IPS DF 6.9 (cell line): ENCODE measurements around the gene FHIT.
A peak's percentile ranks its signal among the peaks of the same experiment; 100 is the strongest.

Source experiments
- DNase-seq: peaks from one replicate; pipeline ENCODE4 v3.0.0-alpha.2; 2013; ENCODE audit warnings: low read depth, low spot score
- H3K27ac ChIP-seq: one replicate; pipeline ENCODE4 v1.5.1; 2013; ENCODE audit warnings: low read length, control low read depth
- H3K27me3 ChIP-seq: 2 replicates; pipeline ENCODE4 v1.6.1; 2013; ENCODE audit warnings: mild to moderate bottlenecking, low read length; ENCODE audit not compliant: control insufficient read depth, insufficient read depth
- H3K36me3 ChIP-seq: 2 replicates; pipeline ENCODE4 v1.6.1; 2013; ENCODE audit warnings: low read length; ENCODE audit not compliant: control insufficient read depth, insufficient read depth
- H3K4me1 ChIP-seq: 2 replicates; pipeline ENCODE4 v1.6.1; 2013; ENCODE audit warnings: low read length; ENCODE audit not compliant: control insufficient read depth, insufficient read depth
- H3K4me3 ChIP-seq: 2 replicates; pipeline ENCODE4 v1.5.1; 2013; ENCODE audit warnings: mild to moderate bottlenecking, low read length
- H3K9me3 ChIP-seq: 2 replicates; pipeline ENCODE4 v1.6.1; 2013; ENCODE audit warnings: low read length, inconsistent platforms; ENCODE audit not compliant: control insufficient read depth, insufficient read depth
- WGBS: extraction: QIAGEN DNeasy Blood & Tissue Kit; methylation state at CpG from one replicate; pipeline ENCODE4 v1.1.7; 2013; ENCODE audit warnings: mixed read lengths, missing lambda C conversion rate; ENCODE audit not compliant: insufficient read length, insufficient coverage; 5-methylcytosine and 5-hydroxymethylcytosine counted together

Gene FHIT

GRCh38 chr3:60887574-60887973, 363.7 kb downstream of the FHIT start:
- DNase-seq: no peak
- Histone ChIP-seq H3K27ac (no peak overlapping the region), H3K27me3 (no peaks in the 10 kb centered on the region), H3K36me3 (no peaks in the 10 kb centered on the region), H3K9me3 (no peaks in the 10 kb centered on the region; the same call in 1 of the 2 replicates), H3K4me3 (no peak overlapping the region), H3K4me1 (no peaks in the 10 kb centered on the region)
- WGBS: no CpG with 5 or more reads among the region's 4 CpGs

GRCh38 chr3:60886518-60886917, 364.7 kb downstream of the FHIT start:
- H3K36me3 ChIP-seq: no peaks in the 10 kb centered on the region
- no peak overlapping the region for H3K4me3 ChIP-seq
- no peak overlapping the region for H3K27ac ChIP-seq
- no peaks in the 10 kb centered on the region; the same call in 1 of the 2 replicates for H3K9me3 ChIP-seq
- WGBS: no CpG with 5 or more reads among the region's 1 CpG
- H3K4me1 ChIP-seq: no peaks in the 10 kb centered on the region
- no peaks in the 10 kb centered on the region for H3K27me3 ChIP-seq
- peak; percentile 7 for DNase-seq

- no peak for DNase-seq
- Histone ChIP-seq H3K4me1 (no peaks in the 10 kb centered on the region), H3K27ac (no peak overlapping the region), H3K27me3 (no peaks in the 10 kb centered on the region), H3K9me3 (no peaks in the 10 kb centered on the region; the same call in 1 of the 2 replicates), H3K36me3 (no peaks in the 10 kb centered on the region), H3K4me3 (no peak overlapping the region)
- no CpG with 5 or more reads among the region's 2 CpGs for WGBS
Measured at GRCh38 chr3:60884005-60884404, 367.2 kb downstream of the FHIT start.

GRCh38 chr3:60877188-60877587, 374.1 kb downstream of the FHIT start:
- no peak for DNase-seq
- H3K27me3 ChIP-seq: no peaks in the 10 kb centered on the region
- WGBS: no CpG with 5 or more reads among the region's 1 CpG
- no peaks in the 10 kb centered on the region for H3K9me3 ChIP-seq
- no peak overlapping the region for H3K27ac ChIP-seq
- H3K4me3 ChIP-seq: no peak overlapping the region
- H3K4me1 ChIP-seq: no peaks in the 10 kb centered on the region
- H3K36me3 ChIP-seq: no peaks in the 10 kb centered on the region

GRCh38 chr3:60870396-60870795, 380.9 kb downstream of the FHIT start:
- no peaks in the 10 kb centered on the region for H3K4me1 ChIP-seq
- no peak for DNase-seq
- no peaks in the 10 kb centered on the region for H3K36me3 ChIP-seq
- no peaks in the 10 kb centered on the region for H3K9me3 ChIP-seq
- H3K27ac ChIP-seq: no peak overlapping the region
- no peak overlapping the region for H3K4me3 ChIP-seq
- WGBS: no CpG with 5 or more reads among the region's 3 CpGs
- H3K27me3 ChIP-seq: no peaks in the 10 kb centered on the region; the same call in 1 of the 2 replicates

GRCh38 chr3:60867200-60867599, 384.1 kb downstream of the FHIT start:
- Histone ChIP-seq H3K27me3 (no peaks in the 10 kb centered on the region; the same call in 1 of the 2 replicates), H3K9me3 (no peaks in the 10 kb centered on the region), H3K4me3 (no peak overlapping the region), H3K36me3 (no peaks in the 10 kb centered on the region), H3K4me1 (no peaks in the 10 kb centered on the region), H3K27ac (no peak overlapping the region)
- DNase-seq: no peak

GRCh38 chr3:60856257-60857046, 394.8 kb downstream of the FHIT start:
- no peak overlapping the region for H3K4me3 ChIP-seq
- DNase-seq: no peak
- H3K4me1 ChIP-seq: no peaks in the 10 kb centered on the region
- WGBS: no CpG with 5 or more reads among the region's 4 CpGs
- no peaks in the 10 kb centered on the region for H3K36me3 ChIP-seq
- H3K9me3 ChIP-seq: no peaks in the 10 kb centered on the region
- no peaks in the 10 kb centered on the region for H3K27me3 ChIP-seq
- H3K27ac ChIP-seq: no peak overlapping the region

GRCh38 chr3:60855250-60855649, 396.0 kb downstream of the FHIT start:
- Histone ChIP-seq H3K27ac (no peak overlapping the region), H3K9me3 (no peaks in the 10 kb centered on the region), H3K4me1 (no peaks in the 10 kb centered on the region), H3K27me3 (no peaks in the 10 kb centered on the region), H3K36me3 (no peaks in the 10 kb centered on the region), H3K4me3 (no peak overlapping the region)
- WGBS: no CpG with 5 or more reads among the region's 2 CpGs
- no peak for DNase-seq

- Histone ChIP-seq H3K9me3 (no peaks in the 10 kb centered on the region), H3K4me3 (no peak overlapping the region), H3K4me1 (no peaks in the 10 kb centered on the region), H3K27ac (no peak overlapping the region), H3K27me3 (no peaks in the 10 kb centered on the region), H3K36me3 (no peaks in the 10 kb centered on the region)
- no peak for DNase-seq
- WGBS: no CpG with 5 or more reads among the region's 1 CpG
Measured at GRCh38 chr3:60854791-60855190, 396.5 kb downstream of the FHIT start.

GRCh38 chr3:60847791-60848190, 403.5 kb downstream of the FHIT start:
- Histone ChIP-seq H3K4me3 (no peak overlapping the region), H3K27me3 (no peaks in the 10 kb centered on the region), H3K27ac (no peak overlapping the region), H3K36me3 (no peaks in the 10 kb centered on the region), H3K9me3 (no peaks in the 10 kb centered on the region), H3K4me1 (no peaks in the 10 kb centered on the region)
- WGBS: no CpG with 5 or more reads among the region's 2 CpGs
- DNase-seq: no peak

GRCh38 chr3:60844256-60844655, 407.0 kb downstream of the FHIT start:
- no peaks in the 10 kb centered on the region for H3K27me3 ChIP-seq
- no peak for DNase-seq
- no peaks in the 10 kb centered on the region for H3K4me1 ChIP-seq
- H3K36me3 ChIP-seq: no peaks in the 10 kb centered on the region
- H3K9me3 ChIP-seq: no peaks in the 10 kb centered on the region
- no CpG with 5 or more reads among the region's 1 CpG for WGBS
- no peak overlapping the region for H3K27ac ChIP-seq
- no peak overlapping the region for H3K4me3 ChIP-seq
